Neutrophil (primary cell): Measurements from ENCODE around the gene RAPGEF2.

Experiments used
- H3K27ac ChIP-seq: fragments of 200-600 bp; sonication (generic); 2 replicates; pipeline ENCODE4 v1.5.1; 2016; ENCODE audit warnings: mild to moderate bottlenecking, moderate library complexity
- H3K27me3 ChIP-seq: fragments of 200-600 bp; sonication (generic); 2 replicates; pipeline ENCODE4 v1.6.0; 2016; ENCODE audit warnings: mild to moderate bottlenecking
- H3K36me3 ChIP-seq: fragments of 200-600 bp; sonication (generic); 2 replicates; pipeline ENCODE4 v1.5.1; 2017
- H3K4me1 ChIP-seq, 2 experiments: fragments of 200-600 bp in 1 of 2; sonication (generic) in 1 of 2; 1 replicate in 1 of 2; 2 replicates in 1 of 2; pipeline versions ENCODE4 v1.5.1 to v1.6.1; 2013 to 2016; ENCODE audit warnings: low read depth in 1 of 2, low read length in 1 of 2, mild to moderate bottlenecking in 1 of 2, moderate library complexity in 1 of 2; ENCODE audit not compliant: control insufficient read depth in 1 of 2, insufficient read depth in 1 of 2
- H3K4me3 ChIP-seq, 2 experiments: fragments of 200-600 bp in 1 of 2; sonication (generic) in 1 of 2; 1 replicate in 1 of 2; 2 replicates in 1 of 2; pipeline ENCODE4 v1.5.1; 2013 to 2016; ENCODE audit warnings: low read depth in 1 of 2, low read length in 1 of 2, mild to moderate bottlenecking in 1 of 2, moderate library complexity in 1 of 2
- H3K9me3 ChIP-seq: fragments of 200-600 bp; sonication (generic); 2 replicates; pipeline ENCODE4 v1.5.1; 2016
- TF ChIP-seq, protein P1 (sequence below): fragments of 200-600 bp; sonication (generic); IDR thresholded peaks from 2 replicates; pipeline ENCODE4 v1.5.1; 2016; ENCODE audit warnings: antibody characterized with exemption

The RAPGEF2 gene

DNA sequence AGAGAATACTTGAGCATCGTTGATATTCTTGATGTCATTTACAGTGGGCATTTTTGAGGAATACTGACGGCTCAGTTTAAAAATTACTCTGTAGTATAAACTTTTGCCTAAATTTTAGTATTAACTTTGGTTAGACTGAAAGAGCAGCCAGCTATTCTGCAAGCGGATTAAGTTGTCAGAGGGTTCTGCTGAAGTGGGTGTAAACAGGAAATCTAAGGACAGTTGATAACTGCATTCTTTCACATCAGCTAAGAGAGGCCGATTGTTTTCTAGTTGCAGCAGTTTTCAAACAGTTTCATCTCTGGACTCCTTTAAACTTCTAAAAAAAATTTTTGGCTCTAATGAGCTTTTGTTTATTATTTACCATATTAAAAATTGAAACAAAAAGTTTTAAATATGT is 149.6 kb downstream of the RAPGEF2 start:
- no peak overlapping the region for H3K4me3 ChIP-seq
- TF ChIP-seq, protein P1, sequence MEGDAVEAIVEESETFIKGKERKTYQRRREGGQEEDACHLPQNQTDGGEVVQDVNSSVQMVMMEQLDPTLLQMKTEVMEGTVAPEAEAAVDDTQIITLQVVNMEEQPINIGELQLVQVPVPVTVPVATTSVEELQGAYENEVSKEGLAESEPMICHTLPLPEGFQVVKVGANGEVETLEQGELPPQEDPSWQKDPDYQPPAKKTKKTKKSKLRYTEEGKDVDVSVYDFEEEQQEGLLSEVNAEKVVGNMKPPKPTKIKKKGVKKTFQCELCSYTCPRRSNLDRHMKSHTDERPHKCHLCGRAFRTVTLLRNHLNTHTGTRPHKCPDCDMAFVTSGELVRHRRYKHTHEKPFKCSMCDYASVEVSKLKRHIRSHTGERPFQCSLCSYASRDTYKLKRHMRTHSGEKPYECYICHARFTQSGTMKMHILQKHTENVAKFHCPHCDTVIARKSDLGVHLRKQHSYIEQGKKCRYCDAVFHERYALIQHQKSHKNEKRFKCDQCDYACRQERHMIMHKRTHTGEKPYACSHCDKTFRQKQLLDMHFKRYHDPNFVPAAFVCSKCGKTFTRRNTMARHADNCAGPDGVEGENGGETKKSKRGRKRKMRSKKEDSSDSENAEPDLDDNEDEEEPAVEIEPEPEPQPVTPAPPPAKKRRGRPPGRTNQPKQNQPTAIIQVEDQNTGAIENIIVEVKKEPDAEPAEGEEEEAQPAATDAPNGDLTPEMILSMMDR = no peak
- H3K36me3 ChIP-seq = peaks cover 11% of the 10 kb centered on the region
- no peaks in the 10 kb centered on the region for H3K9me3 ChIP-seq
- H3K4me1 ChIP-seq = no peaks in the 10 kb centered on the region
- no peaks in the 10 kb centered on the region for H3K27me3 ChIP-seq
- no peak overlapping the region for H3K27ac ChIP-seq

DNA sequence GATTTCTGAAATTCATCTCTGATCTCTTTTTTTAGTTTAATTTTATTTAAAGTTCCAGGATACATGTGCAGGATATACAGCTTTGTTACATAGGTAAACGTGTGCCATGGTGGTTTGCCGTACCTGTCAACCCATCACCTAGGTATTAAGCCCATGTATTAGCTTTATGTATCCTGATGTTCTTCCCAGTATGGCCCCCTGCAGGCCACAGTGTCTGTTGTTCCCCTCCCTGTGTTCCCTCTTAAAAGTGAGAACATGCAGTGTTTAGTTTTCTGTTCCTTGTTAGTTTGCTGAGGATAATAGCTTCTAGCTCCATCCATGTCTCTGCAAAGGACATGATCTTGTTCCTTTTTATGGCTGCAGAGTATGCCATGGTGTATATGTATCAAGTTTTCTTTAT is 153.2 kb downstream of the RAPGEF2 start:
- peaks cover 7% of the 10 kb centered on the region for H3K36me3 ChIP-seq
- H3K4me3 ChIP-seq = no peak overlapping the region
- H3K27ac ChIP-seq = no peak overlapping the region
- TF ChIP-seq, protein P1 = no peak
- H3K9me3 ChIP-seq = no peaks in the 10 kb centered on the region
- H3K4me1 ChIP-seq = no peaks in the 10 kb centered on the region
- H3K27me3 ChIP-seq = no peaks in the 10 kb centered on the region

DNA sequence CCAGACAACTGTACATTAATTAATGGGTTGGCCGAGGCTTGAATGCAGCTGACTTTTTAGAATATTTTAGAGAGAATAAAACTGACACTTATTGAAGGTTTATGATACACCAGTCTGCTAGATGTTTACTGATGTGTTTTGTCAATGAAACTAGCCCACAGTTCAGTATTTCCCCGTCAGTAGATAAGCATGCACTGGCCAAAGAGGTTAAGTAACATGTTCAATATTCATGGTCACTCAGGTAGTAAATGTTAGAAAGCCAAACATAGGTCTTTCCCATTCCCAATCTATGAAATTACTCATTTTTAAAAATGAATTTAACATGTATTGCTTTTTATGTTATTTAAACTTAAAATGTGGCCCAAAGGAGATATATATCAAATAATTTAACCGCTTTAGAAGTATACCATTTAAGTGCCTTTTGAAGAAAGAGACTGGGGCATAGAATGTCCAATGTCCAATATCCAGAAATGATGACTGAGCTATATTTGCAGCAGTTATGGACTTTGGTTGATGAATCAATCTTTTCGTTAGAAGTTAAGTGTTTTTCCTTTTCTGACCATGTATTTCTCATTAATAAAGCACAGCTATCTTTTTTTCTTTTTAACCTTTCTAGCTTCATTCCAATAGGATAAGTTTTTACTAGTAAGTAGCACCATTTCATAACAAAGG is 156.1 kb downstream of the RAPGEF2 start:
- Histone ChIP-seq H3K27ac (no peak overlapping the region), H3K4me3 (no peak overlapping the region), H3K9me3 (no peaks in the 10 kb centered on the region), H3K4me1 (no peaks in the 10 kb centered on the region), H3K27me3 (no peaks in the 10 kb centered on the region), H3K36me3 (no peaks in the 10 kb centered on the region)
- TF ChIP-seq, protein P1 = no peak

DNA sequence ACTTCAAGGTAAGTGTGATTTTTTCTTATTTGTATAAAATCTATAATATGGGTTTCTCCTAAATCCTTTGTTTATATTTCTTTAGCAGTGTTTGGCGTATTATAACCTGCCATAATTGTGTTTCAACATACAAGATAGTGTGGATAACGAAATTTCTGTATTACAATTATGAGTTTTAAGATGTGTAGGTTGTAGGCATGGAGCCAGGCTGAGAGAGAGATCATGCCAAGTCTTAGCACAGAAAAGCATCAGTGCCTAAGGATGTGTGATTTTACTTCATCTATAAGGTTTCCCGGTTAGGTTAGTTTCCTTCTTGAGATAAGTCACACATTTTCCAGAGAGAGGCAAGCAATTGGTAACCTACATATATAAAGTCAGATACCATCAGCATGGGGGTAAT is 161.2 kb downstream of the RAPGEF2 start:
- H3K4me1 ChIP-seq = peaks cover 0 to 18% of the 10 kb centered on the region in 2 experiments
- no peak overlapping the region for H3K27ac ChIP-seq
- no peaks in the 10 kb centered on the region for H3K9me3 ChIP-seq
- TF ChIP-seq, protein P1 = no peak
- no peak overlapping the region for H3K4me3 ChIP-seq
- no peaks in the 10 kb centered on the region for H3K36me3 ChIP-seq
- no peaks in the 10 kb centered on the region for H3K27me3 ChIP-seq

DNA sequence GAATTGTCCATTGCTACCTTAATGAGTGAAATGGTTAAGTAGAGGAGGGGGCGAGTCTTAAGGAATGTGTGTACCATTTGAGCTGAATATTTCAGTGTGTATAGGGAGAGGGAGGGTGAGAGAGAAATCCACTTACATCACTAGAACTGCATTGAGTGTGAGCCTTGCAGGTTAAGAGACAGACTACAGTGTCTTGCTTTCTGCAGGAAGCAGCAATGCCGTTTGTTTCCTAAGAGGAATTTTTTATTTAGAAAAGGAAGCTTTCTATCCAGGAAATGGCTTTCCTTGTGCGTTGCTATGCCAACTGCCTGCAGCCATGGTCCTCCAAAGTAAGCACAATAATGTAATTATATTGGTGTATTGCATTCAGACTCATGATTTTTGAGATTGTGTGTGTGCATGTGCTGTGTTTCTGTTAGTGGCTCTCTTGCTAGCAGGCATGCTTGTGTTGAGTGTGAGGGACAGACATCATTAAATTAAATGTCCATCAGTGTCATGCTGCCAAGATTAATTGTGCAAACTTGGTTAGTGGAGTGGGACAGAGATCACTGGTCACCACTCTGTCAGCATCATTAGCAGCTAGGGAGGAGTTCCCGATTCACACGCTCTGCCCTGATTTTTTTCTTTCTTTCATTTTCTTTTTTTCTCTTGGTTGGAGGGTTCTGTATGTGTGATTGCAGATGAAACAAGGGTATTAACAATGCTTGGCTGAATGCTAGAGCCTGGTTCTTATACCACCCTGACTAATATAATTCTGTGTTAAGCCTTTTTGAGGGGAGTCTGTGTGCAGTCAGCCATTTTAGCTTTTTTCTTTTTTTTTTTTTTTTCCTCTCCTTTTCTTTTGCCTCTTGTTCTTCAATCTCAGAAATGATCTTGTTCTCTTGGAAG is 164.3 kb downstream of the RAPGEF2 start:
- H3K27me3 ChIP-seq = no peaks in the 10 kb centered on the region
- H3K36me3 ChIP-seq = no peaks in the 10 kb centered on the region
- TF ChIP-seq, protein P1 = no peak
- H3K4me3 ChIP-seq = no peak overlapping the region
- H3K27ac ChIP-seq = no peak overlapping the region
- peaks cover 14 to 45% of the 10 kb centered on the region in 2 experiments for H3K4me1 ChIP-seq
- H3K9me3 ChIP-seq = no peaks in the 10 kb centered on the region
